RWPE1 (cell line): ENCODE results near the gene SCRN1.

Experiments used
- CTCF ChIA-PET: fragments of 350-600 bp; sonication (Branson Sonifier 250); formaldehyde crosslinking; extraction: SDS; loops from one replicate; lab custom pipeline; 2021; lab: Yijun Ruan, JAX
- POLR2A ChIA-PET: fragments of 400-600 bp; formaldehyde crosslinking; extraction: SDS; loops from one replicate; lab custom pipeline; 2020; ENCODE audit warnings: antibody characterized with exemption; ENCODE audit not compliant: low non-redundant PET; lab: Yijun Ruan, JAX
- DNase-seq: peaks from one replicate; pipeline ENCODE4 v3.0.0; 2012; ENCODE audit warnings: low spot score
- H3K27ac ChIP-seq: fragments of 450-650 bp; 2 replicates; pipeline ENCODE4 v1.5.1; 2017
- CTCF ChIP-seq: fragments of 450-650 bp; conservative IDR thresholded peaks from 2 replicates; pipeline ENCODE4 v1.5.1; 2017; ENCODE audit warnings: low read depth, mild to moderate bottlenecking

The SCRN1 gene

GRCh38 chr7:29914180-29914579 is 75.4 kb downstream of the SCRN1 start:
- ChIA-PET POLR2A (no interaction called here), CTCF (interaction anchor here (0.8 kb wide), 1 partner anchor 9 kb away, joined by 3 read pairs; no protein-coding TSS in a partner anchor)
- TF ChIP-seq CTCF = no peak
- H3K27ac ChIP-seq = no peak overlapping the region
- no peak for DNase-seq

DNA sequence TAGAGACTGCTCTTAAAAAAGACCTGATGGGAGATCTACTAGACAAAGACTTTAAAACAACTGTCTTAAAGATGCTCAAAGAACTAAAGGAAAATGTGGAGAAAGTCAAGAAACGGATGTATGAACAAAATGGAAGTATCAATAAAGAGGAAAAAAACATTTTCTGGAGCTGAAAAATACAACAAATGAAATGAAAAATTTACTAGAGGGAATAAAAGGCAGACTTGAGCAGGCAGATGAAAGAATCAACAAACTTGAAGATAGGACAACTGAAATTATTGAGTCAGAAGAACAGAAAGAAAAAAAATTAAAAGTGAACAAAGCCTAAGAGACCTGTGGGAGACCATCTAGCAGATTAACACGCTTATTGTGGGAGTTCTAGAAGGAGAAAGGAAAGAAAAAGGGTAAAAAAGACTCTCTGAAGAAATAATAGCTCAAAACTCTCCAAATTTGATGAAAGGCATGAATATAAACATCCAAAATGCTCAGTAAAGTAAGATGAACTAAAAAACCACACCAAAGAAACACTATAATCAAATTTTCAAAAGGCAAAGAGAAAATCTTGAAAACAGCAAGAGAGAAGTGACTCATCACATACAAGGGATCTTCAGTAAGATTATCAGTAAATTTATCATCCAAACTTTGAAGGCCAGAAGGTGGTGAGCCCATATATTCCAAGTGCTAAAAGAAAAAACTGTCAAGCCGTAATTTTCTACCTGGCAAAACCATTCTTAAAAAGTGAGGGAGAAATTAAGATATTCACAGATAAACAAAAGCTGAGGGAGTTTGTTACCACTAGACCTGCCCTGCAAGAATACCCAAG is 83.2 kb downstream of the SCRN1 start:
- TF ChIP-seq CTCF = no peak
- CTCF ChIA-PET = interaction anchor here (0.7 kb wide), 1 partner anchor 922 kb away, joined by 3 read pairs; no protein-coding TSS in a partner anchor
- POLR2A ChIA-PET = no interaction called here

GRCh38 chr7:29900745-29901144 is 88.9 kb downstream of the SCRN1 start:
- DNase-seq = no peak

More for the DNA sequence above, 83.2 kb downstream of the SCRN1 start:
- DNase-seq = no peak
- H3K27ac ChIP-seq = no peak overlapping the region

DNA sequence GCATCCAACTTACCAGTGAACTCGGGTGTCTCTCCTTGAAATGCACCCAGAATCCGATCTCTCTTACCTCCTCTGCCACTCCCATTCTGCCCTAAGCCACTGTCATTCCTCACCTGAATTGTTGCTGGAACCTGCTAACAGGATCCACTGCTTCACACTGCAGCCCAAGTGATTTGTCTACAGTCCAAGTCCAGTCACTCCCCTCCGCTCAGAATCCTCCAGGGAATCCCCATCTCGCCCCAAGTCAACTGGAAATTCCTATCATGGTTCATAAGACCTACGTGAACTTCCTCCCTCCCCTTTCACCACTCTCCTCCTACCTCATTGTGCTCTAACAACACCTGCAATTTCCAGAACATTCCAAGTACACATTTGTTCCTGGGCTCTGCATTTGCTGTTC is 91.3 kb downstream of the SCRN1 start:
- no peak overlapping the region for H3K27ac ChIP-seq
- CTCF ChIA-PET = no interaction called here
- POLR2A ChIA-PET = no interaction called here
- DNase-seq = no peak
- no peak for TF ChIP-seq CTCF

More at GRCh38 chr7:29900745-29901144, 88.9 kb downstream of the SCRN1 start:
- ChIA-PET POLR2A (no interaction called here), CTCF (interaction anchor here (0.5 to 0.6 kb wide), 2 partner anchors 34 to 36 kb away, joined by 3 read pairs; no protein-coding TSS in a partner anchor)
- no peak for TF ChIP-seq CTCF
- no peak overlapping the region for H3K27ac ChIP-seq

DNA sequence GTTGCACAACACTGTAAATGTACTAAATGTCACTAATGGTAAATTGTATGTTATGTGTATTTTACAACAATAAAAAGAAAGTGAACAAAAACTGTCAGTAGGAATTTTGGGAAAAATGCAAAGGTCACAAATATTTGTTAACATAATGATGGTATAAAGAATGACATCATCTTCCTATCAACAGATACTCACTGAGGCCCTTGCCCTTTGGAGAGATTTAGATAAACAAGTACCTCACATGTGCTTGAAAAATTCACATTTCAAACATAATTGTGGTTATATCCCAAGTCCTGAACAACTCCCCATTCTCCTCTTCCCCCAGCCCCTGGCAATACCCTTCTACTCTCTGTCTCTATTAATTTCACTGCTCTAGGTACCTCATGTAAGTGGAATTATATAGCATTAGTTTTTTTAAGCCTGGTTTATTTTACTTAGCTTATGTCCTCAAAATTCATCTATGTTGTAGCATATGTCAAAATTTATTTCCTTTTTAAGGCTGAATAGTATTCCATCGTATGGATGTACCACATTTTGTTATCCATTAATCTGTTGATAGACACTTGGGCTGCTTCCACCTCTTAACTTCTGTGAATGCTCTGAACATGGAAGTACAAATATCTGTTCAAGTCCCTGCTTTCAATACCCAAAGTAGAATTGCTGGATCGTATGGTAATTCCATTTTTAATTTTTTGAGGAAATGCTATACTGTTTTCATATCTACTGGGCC is 92.8 kb downstream of the SCRN1 start:
- H3K27ac ChIP-seq = no peak overlapping the region
- no peak for DNase-seq
- TF ChIP-seq CTCF = no peak
- ChIA-PET CTCF (no interaction called here), POLR2A (no interaction called here)

DNA sequence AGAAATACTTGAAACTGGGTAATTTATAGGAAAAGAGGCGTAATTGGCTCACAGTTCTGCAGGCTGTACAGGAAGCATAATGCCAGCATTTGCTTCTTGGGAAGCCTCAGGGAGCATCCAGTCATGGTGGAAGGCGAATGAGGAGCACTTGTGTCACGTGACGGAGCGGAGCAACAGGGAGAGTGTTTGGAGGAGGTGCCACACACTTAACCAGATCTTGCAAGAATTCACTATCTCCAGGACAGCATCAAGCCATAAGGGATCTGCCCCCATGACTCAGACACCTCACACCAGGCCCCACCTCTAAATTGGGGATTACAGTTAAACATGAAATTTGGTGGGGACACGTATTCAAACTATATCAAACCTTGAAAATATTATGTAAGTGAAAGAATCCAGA is 94.0 kb downstream of the SCRN1 start:
- H3K27ac ChIP-seq = no peak overlapping the region
- POLR2A ChIA-PET = no interaction called here
- TF ChIP-seq CTCF = no peak
- CTCF ChIA-PET = no interaction called here
- DNase-seq = no peak
